H1 (cell line): ENCODE data around the gene MRPL36. TPM values are rescaled to one million over a fixed set of nuclear protein-coding genes. Genes with fewer than 3 reads are reported as not detected.

Experiments used
- CTCF ChIA-PET: fragments of 300-600 bp; sonication (Branson Sonifier 250); formaldehyde crosslinking; loops from one replicate; lab custom pipeline; 2021; ENCODE audit not compliant: partially characterized antibody; lab: Charles Lee
- POLR2A ChIA-PET: fragments of 300-600 bp; sonication (Branson Sonifier 250); formaldehyde crosslinking; loops from one replicate; lab custom pipeline; 2021; ENCODE audit warnings: inconsistent platforms; ENCODE audit not compliant: partially characterized antibody; lab: Charles Lee
- DNase-seq, 2 experiments: peaks; one replicate each; pipeline versions ENCODE4 v3.0.0 to v3.0.0-alpha.2; 2010 to 2022; ENCODE audit warnings: low spot score in 2 of 2, low read depth in 1 of 2, mixed read lengths in 1 of 2
- FAIRE-seq: peaks from 2 replicates; lab custom pipeline; 2011; peaks lifted over from hg19 to GRCh38; lab: Jason Lieb, UNC
- H2AFZ ChIP-seq: 2 replicates; pipeline ENCODE4 v1.8.1; 2012; ENCODE audit warnings: low read length, inconsistent platforms
- H2AK5ac ChIP-seq: 2 replicates; pipeline ENCODE4 v1.6.1; 2013; ENCODE audit warnings: low read depth, low read length
- H2BK120ac ChIP-seq: replicated peaks from 2 replicates; pipeline ENCODE3; 2013; ENCODE audit warnings: low read depth, low read length, inconsistent platforms
- H2BK12ac ChIP-seq: 2 replicates; pipeline ENCODE4 v1.6.1; 2013; ENCODE audit warnings: low read depth, low read length
- H2BK15ac ChIP-seq: 2 replicates; pipeline ENCODE4 v1.6.1; 2013; ENCODE audit warnings: low read length
- H2BK20ac ChIP-seq: 2 replicates; pipeline ENCODE4 v1.6.1; 2013; ENCODE audit warnings: low read length
- H2BK5ac ChIP-seq: 2 replicates; pipeline ENCODE4 v1.6.1; 2013; ENCODE audit warnings: low read depth, low read length
- H3K14ac ChIP-seq: 2 replicates; pipeline ENCODE4 v1.6.1; 2013; ENCODE audit warnings: inconsistent platforms; ENCODE audit not compliant: insufficient read length
- H3K18ac ChIP-seq: 2 replicates; pipeline ENCODE4 v1.6.1; 2013; ENCODE audit warnings: low read length; ENCODE audit errors: extremely low read depth
- H3K23ac ChIP-seq: 2 replicates; pipeline ENCODE4 v1.6.1; 2013; ENCODE audit warnings: inconsistent platforms; ENCODE audit not compliant: insufficient read length
- H3K23me2 ChIP-seq: 2 replicates; pipeline ENCODE4 v1.6.1; 2013; ENCODE audit warnings: low read depth, low read length
- H3K27ac ChIP-seq: 2 replicates; pipeline ENCODE4 v1.6.1; 2011; ENCODE audit warnings: low read depth, low read length, inconsistent platforms
- H3K27me3 ChIP-seq, 4 experiments: replicated peaks in 1 of 4; 1 replicate in 1 of 4; 2 replicates in 3 of 4; pipeline versions ENCODE4 v1.6.1 to v1.8.1; 2011 to 2013; ENCODE audit warnings: low read length in 3 of 4, mild to moderate bottlenecking in 3 of 4, inconsistent platforms in 2 of 4, mixed read lengths in 2 of 4, moderate library complexity in 1 of 4; ENCODE audit not compliant: control insufficient read depth in 3 of 4, insufficient read depth in 3 of 4; ENCODE audit errors: extremely low read depth in 1 of 4
- H3K36me3 ChIP-seq, 4 experiments: 2 replicates each; pipeline versions ENCODE4 v1.6.1 to v1.8.1; 2011 to 2013; ENCODE audit warnings: mild to moderate bottlenecking in 4 of 4, low read length in 3 of 4, moderate library complexity in 2 of 4, control low read depth in 1 of 4, inconsistent platforms in 1 of 4; ENCODE audit not compliant: insufficient read depth in 4 of 4, control insufficient read depth in 2 of 4
- H3K4ac ChIP-seq: replicated peaks from 2 replicates; pipeline ENCODE3; 2013; ENCODE audit warnings: low read length, low read depth, mixed read lengths, inconsistent platforms; ENCODE audit not compliant: insufficient read length
- H3K4me1 ChIP-seq, 4 experiments: replicated peaks in 1 of 4; 1 replicate in 1 of 4; 2 replicates in 3 of 4; pipeline versions ENCODE4 v1.6.1 to v1.8.1; 2011 to 2013; ENCODE audit warnings: low read length in 3 of 4, inconsistent platforms in 2 of 4, mixed read lengths in 1 of 4; ENCODE audit not compliant: insufficient read depth in 4 of 4, control insufficient read depth in 3 of 4
- H3K4me2 ChIP-seq, 2 experiments: 2 replicates each; pipeline versions ENCODE4 v1.6.1 to v1.8.1; 2011 to 2013; ENCODE audit warnings: low read depth in 2 of 2, low read length in 2 of 2, control low read depth in 1 of 2, inconsistent platforms in 1 of 2, mild to moderate bottlenecking in 1 of 2; ENCODE audit not compliant: insufficient read depth in 1 of 2
- H3K4me3 ChIP-seq, 4 experiments: fragments of 200-600, 300-600 bp in 1 of 4; sonication (generic), shearing (Covaris generic), sonication (Bioruptor Twin) in 1 of 4; 2 replicates each; pipeline versions ENCODE4 v1.5.1 to v1.8.1; 2011 to 2016; ENCODE audit warnings: low read length in 4 of 4, low read depth in 3 of 4, control low read depth in 2 of 4, inconsistent platforms in 2 of 4, mild to moderate bottlenecking in 2 of 4, mixed read lengths in 1 of 4, moderate library complexity in 1 of 4; ENCODE audit not compliant: insufficient read depth in 2 of 4; ENCODE audit errors: extremely low read depth in 1 of 4
- H3K56ac ChIP-seq: replicated peaks from 2 replicates; pipeline ENCODE3; 2013; ENCODE audit warnings: low read depth, mild to moderate bottlenecking, mixed read lengths, low read length, inconsistent platforms; ENCODE audit not compliant: insufficient read length
- H3K79me1 ChIP-seq: 2 replicates; pipeline ENCODE4 v1.6.1; 2013; ENCODE audit warnings: low read depth, low read length, control low read depth
- H3K79me2 ChIP-seq, 2 experiments: 2 replicates each; pipeline versions ENCODE4 v1.6.1 to v1.8.1; 2012 to 2013; ENCODE audit warnings: low read length in 2 of 2, mild to moderate bottlenecking in 2 of 2, inconsistent platforms in 1 of 2; ENCODE audit not compliant: insufficient read depth in 2 of 2, control insufficient read depth in 1 of 2
- H3K9ac ChIP-seq, 4 experiments: replicated peaks in 1 of 4; 1 replicate in 1 of 4; 2 replicates in 3 of 4; pipeline versions ENCODE4 v1.6.1 to v1.8.1; 2011 to 2013; ENCODE audit warnings: low read depth in 3 of 4, low read length in 3 of 4, control low read depth in 2 of 4, mild to moderate bottlenecking in 2 of 4, moderate library complexity in 2 of 4, inconsistent platforms in 1 of 4; ENCODE audit errors: extremely low read depth in 1 of 4
- H3K9me3 ChIP-seq, 2 experiments: 2 replicates each; pipeline versions ENCODE4 v1.6.1 to v1.8.1; 2012 to 2013; ENCODE audit warnings: mild to moderate bottlenecking in 2 of 2, moderate library complexity in 2 of 2, control low read depth in 1 of 2, inconsistent platforms in 1 of 2, low read depth in 1 of 2, low read length in 1 of 2, mixed read lengths in 1 of 2; ENCODE audit not compliant: insufficient read depth in 2 of 2
- H4K20me1 ChIP-seq, 2 experiments: replicated peaks in 1 of 2; 2 replicates each; pipeline versions ENCODE3 to v1.8.1; 2011 to 2013; ENCODE audit warnings: inconsistent platforms in 2 of 2, low read length in 2 of 2, mild to moderate bottlenecking in 1 of 2; ENCODE audit not compliant: insufficient read depth in 2 of 2, control insufficient read depth in 1 of 2
- H4K5ac ChIP-seq: 2 replicates; pipeline ENCODE4 v1.6.1; 2013; ENCODE audit warnings: low read length, low read depth, mixed read lengths, inconsistent platforms; ENCODE audit not compliant: insufficient read length
- H4K8ac ChIP-seq: 2 replicates; pipeline ENCODE4 v1.8.0; 2013; ENCODE audit warnings: mild to moderate bottlenecking, moderate library complexity, low read length, inconsistent platforms; ENCODE audit not compliant: insufficient read depth; ENCODE audit errors: extremely low read depth
- H4K91ac ChIP-seq: replicated peaks from 2 replicates; pipeline ENCODE3; 2013; ENCODE audit warnings: low read length, mixed read lengths, inconsistent platforms; ENCODE audit not compliant: insufficient read length
- ASH2L ChIP-seq: fragments of 200-600, 300-600 bp; sonication (generic); IDR thresholded peaks from one replicate; pipeline ENCODE4 v1.7.1; 2017; ENCODE audit warnings: low read length
- BACH1 ChIP-seq: IDR thresholded peaks from 2 replicates; pipeline ENCODE4 v1.6.1; 2012; ENCODE audit warnings: low read length, improper control_type of control experiment
- CTCF ChIP-seq, 3 experiments: IDR thresholded peaks; 1 replicate in 2 of 3; 2 replicates in 1 of 3; pipeline versions ENCODE4 v1.5.1 to v1.6.1; 2011; ENCODE audit warnings: low read length in 3 of 3, mild to moderate bottlenecking in 3 of 3, inconsistent platforms in 2 of 3, low read depth in 1 of 3, moderate library complexity in 1 of 3; ENCODE audit not compliant: insufficient read depth in 1 of 3; ENCODE audit errors: control extremely low read depth in 1 of 3
- KDM1A ChIP-seq: fragments of 200-600, 300-600 bp; sonication (generic); IDR thresholded peaks from 2 replicates; pipeline ENCODE4 v1.7.1; 2016; ENCODE audit warnings: mild to moderate bottlenecking, low read length, borderline replicate concordance
- KDM4A ChIP-seq: IDR thresholded peaks from one replicate; pipeline ENCODE4 v1.7.1; 2012; ENCODE audit warnings: low read depth, mild to moderate bottlenecking, moderate library complexity, low read length, inconsistent platforms; ENCODE audit not compliant: severe bottlenecking
- KDM5A ChIP-seq: fragments of 200-600 bp; IDR thresholded peaks from 2 replicates; pipeline ENCODE4 v1.7.1; 2012; ENCODE audit warnings: mild to moderate bottlenecking, low read length, inconsistent platforms, mixed read lengths
- NRF1 ChIP-seq: IDR thresholded peaks from 2 replicates; pipeline ENCODE4 v1.6.1; 2011; ENCODE audit warnings: mild to moderate bottlenecking, low read depth, low read length, improper control_type of control experiment
- POLR2A ChIP-seq, 2 experiments: IDR thresholded peaks; 1 replicate in 1 of 2; 2 replicates in 1 of 2; pipeline ENCODE4 v1.6.1; 2011; ENCODE audit warnings: low read depth in 2 of 2, low read length in 2 of 2, mild to moderate bottlenecking in 2 of 2; ENCODE audit errors: control extremely low read depth in 1 of 2
- RNF2 ChIP-seq: fragments of 200-900, 300-1000 bp; sonication (generic); IDR thresholded peaks from 2 replicates; pipeline ENCODE4 v1.7.1; 2016; ENCODE audit warnings: borderline replicate concordance, low read depth, mild to moderate bottlenecking, antibody characterized with exemption, low read length; ENCODE audit not compliant: poor library complexity, severe bottlenecking; ENCODE audit errors: missing control alignments
- SP2 ChIP-seq: IDR thresholded peaks from 2 replicates; pipeline ENCODE4 v1.6.1; 2012; ENCODE audit warnings: mild to moderate bottlenecking, low read length, inconsistent platforms
- TAF7 ChIP-seq: optimal IDR thresholded peaks from 2 replicates; pipeline ENCODE3; 2011; ENCODE audit warnings: low read depth, mild to moderate bottlenecking, inconsistent platforms, low read length, moderate library complexity, borderline replicate concordance
- WGBS, 2 experiments: shearing (Covaris generic) in 1 of 2; methylation state at CpG; one replicate each; pipeline versions ENCODE4 v1.1.6 to v1.1.7; 2013 to 2015; ENCODE audit warnings: low lambda C conversion rate in 2 of 2, mixed read lengths in 2 of 2, inconsistent platforms in 1 of 2, low coverage in 1 of 2, missing lambda C conversion rate in 1 of 2; ENCODE audit not compliant: insufficient replicate concordance in 2 of 2, insufficient coverage in 1 of 2, insufficient read length in 1 of 2; ENCODE audit errors: extremely low coverage in 1 of 2, missing lambda C conversion rate in 1 of 2; 5-methylcytosine and 5-hydroxymethylcytosine counted together
- polyA plus RNA-seq, 7 experiments: library from polyadenylated mRNA; depleted of rRNA in 3 of 7; stranded (reverse) in 5 of 7; unstranded in 2 of 7; fragments of >200 nt in 5 of 7; fragments of 200-250 nt in 2 of 7; gene quantifications; 1 replicate in 5 of 7; 2 replicates in 1 of 7; 4 replicates in 1 of 7; pipeline versions ENCODE4 v1.2.1 to v1.2.3, GENCODE V29; 2011 to 2013; ENCODE audit warnings: missing spikeins in 2 of 7, mixed read lengths in 2 of 7
- total RNA-seq: library from RNA; stranded (reverse); fragmentation: NEBNext Ultra II Directional; extraction: Animal tissue kit (Norgen Biotek cat#: 25700); gene quantifications from 2 replicates; pipeline ENCODE4 v1.2.1, GENCODE V29; 2021

Gene MRPL36
- total and polyA plus RNA-seq, 2 of the 8 experiments (the other 6 are each of a cell fraction or from before 2014, with no cell fraction given): 56.3 to 81.5 TPM

GRCh38 chr5:1836176-1836890 lies 36.7 kb upstream of the MRPL36 start:
- Histone ChIP-seq H3K23me2 (no peaks in the 10 kb centered on the region), H3K27ac (no peak overlapping the region), H2BK5ac (no peak overlapping the region), H3K4me3 (no peak overlapping the region), H2BK120ac (no peak overlapping the region), H3K56ac (no peak overlapping the region), H2BK20ac (no peak overlapping the region), H3K23ac (no peak overlapping the region), H3K18ac (no peak overlapping the region), H2AK5ac (no peak overlapping the region), H3K4me2 (no peak overlapping the region), H4K8ac (no peak overlapping the region), H4K20me1 (no peaks in the 10 kb centered on the region), H3K4me1 (peaks cover 3 to 22% (median 4%) of the 10 kb centered on the region in 4 experiments), H3K79me1 (no peaks in the 10 kb centered on the region), H3K79me2 (no peaks in the 10 kb centered on the region), H4K5ac (no peak overlapping the region), H3K4ac (no peak overlapping the region), H2BK12ac (no peak overlapping the region), H3K9ac (no peak overlapping the region), H2BK15ac (no peak overlapping the region), H3K36me3 (no peaks in the 10 kb centered on the region), H3K14ac (no peak overlapping the region), H3K27me3 (no peaks in the 10 kb centered on the region), H2AFZ (no peak overlapping the region), H3K9me3 (no peaks in the 10 kb centered on the region), H4K91ac (no peak overlapping the region)
- FAIRE-seq (no peak), DNase-seq (no peak)
- ChIA-PET POLR2A (no interaction called here), CTCF (interaction anchor here (1.3 kb wide), 1 partner anchor 18 kb away, joined by 3 read pairs; no protein-coding TSS in a partner anchor)
- 87% methylated on average over 22 of the region's 23 CpGs; no CpG with 5 or more reads in 1 of the 2 experiments for WGBS, 2 experiments
- no peak for TF ChIP-seq SP2
- TF ChIP-seq CTCF (IDR thresholded peaks at IDR 0.05; ENCODE audit: control extremely low read depth in 1 of 3, insufficient read depth in 1 of 3, low read depth in 1 of 3, low read length in 3 of 3): no peak
- TF ChIP-seq ASH2L: no peak
- no peak for TF ChIP-seq TAF7
- no peak for TF ChIP-seq KDM1A
- TF ChIP-seq KDM4A: no peak
- no peak for TF ChIP-seq NRF1
- TF ChIP-seq POLR2A (IDR thresholded peaks at IDR 0.05; ENCODE audit: control extremely low read depth in 1 of 2, low read depth in 2 of 2, low read length in 2 of 2): no peak
- no peak for TF ChIP-seq RNF2
- no peak for TF ChIP-seq KDM5A
- TF ChIP-seq BACH1: no peak
